SK-N-SH treated with all-trans-retinoic acid at 6 μM for 48 hours (cell line): Measurements from ENCODE around the gene LONP2.

Source experiments
- ARNTL ChIP-seq: fragments of 450-650 bp; formaldehyde crosslinking; IDR thresholded peaks from 2 replicates; pipeline ENCODE4 v1.5.0; 2020; ENCODE audit warnings: low read depth, mild to moderate bottlenecking, moderate library complexity, borderline replicate concordance
- CREB5 ChIP-seq: fragments of 250-450 bp; sonication (Bioruptor Pico); IDR thresholded peaks from 2 replicates; pipeline ENCODE4 v1.5.1; 2020; ENCODE audit warnings: low read depth, mild to moderate bottlenecking, moderate library complexity
- ESRRG ChIP-seq: fragments of 250-450 bp; sonication (Bioruptor Pico); IDR thresholded peaks from 2 replicates; pipeline ENCODE4 v1.6.1; 2021; ENCODE audit warnings: mild to moderate bottlenecking
- PATZ1 ChIP-seq: fragments of 250-450 bp; sonication (Bioruptor Pico); IDR thresholded peaks from 2 replicates; pipeline ENCODE4 v1.8.0; 2020; ENCODE audit warnings: mild to moderate bottlenecking, moderate library complexity, borderline replicate concordance
- POU6F1 ChIP-seq: fragments of 250-450 bp; sonication (Bioruptor Pico); IDR thresholded peaks from 2 replicates; pipeline ENCODE4 v1.8.0; 2021; ENCODE audit warnings: low read depth, mild to moderate bottlenecking, moderate library complexity, borderline replicate concordance
- PPARA ChIP-seq: fragments of 250-450 bp; sonication (Bioruptor Pico); IDR thresholded peaks from 2 replicates; pipeline ENCODE4 v1.5.0; 2020; ENCODE audit warnings: mild to moderate bottlenecking, borderline replicate concordance
- RARB ChIP-seq: fragments of 250-450 bp; sonication (Bioruptor Pico); IDR thresholded peaks from 2 replicates; pipeline ENCODE4 v1.8.0; 2021; ENCODE audit warnings: mild to moderate bottlenecking, moderate library complexity
- SNAI2 ChIP-seq: fragments of 250-450 bp; sonication (Bioruptor Pico); IDR thresholded peaks from 2 replicates; pipeline ENCODE4 v1.5.0; 2020; ENCODE audit warnings: mild to moderate bottlenecking, moderate library complexity
- ZFP3 ChIP-seq: fragments of 250-450 bp; sonication (Bioruptor Pico); IDR thresholded peaks from 2 replicates; pipeline ENCODE4 v1.5.0; 2020; ENCODE audit warnings: mild to moderate bottlenecking, moderate library complexity
- ZFP30 ChIP-seq: fragments of 450-650 bp; formaldehyde crosslinking; IDR thresholded peaks from 2 replicates; pipeline ENCODE4 v1.5.0; 2022; ENCODE audit warnings: mild to moderate bottlenecking, moderate library complexity
- ZNF8 ChIP-seq: fragments of 450-650 bp; formaldehyde crosslinking; IDR thresholded peaks from 2 replicates; pipeline ENCODE4 v1.5.0; 2020; ENCODE audit warnings: mild to moderate bottlenecking, moderate library complexity
- TF ChIP-seq, protein P1 (sequence below): fragments of 250-450 bp; sonication (Bioruptor Pico); IDR thresholded peaks from 2 replicates; pipeline ENCODE4 v1.5.0; 2020; ENCODE audit warnings: mild to moderate bottlenecking, moderate library complexity

DNA sequence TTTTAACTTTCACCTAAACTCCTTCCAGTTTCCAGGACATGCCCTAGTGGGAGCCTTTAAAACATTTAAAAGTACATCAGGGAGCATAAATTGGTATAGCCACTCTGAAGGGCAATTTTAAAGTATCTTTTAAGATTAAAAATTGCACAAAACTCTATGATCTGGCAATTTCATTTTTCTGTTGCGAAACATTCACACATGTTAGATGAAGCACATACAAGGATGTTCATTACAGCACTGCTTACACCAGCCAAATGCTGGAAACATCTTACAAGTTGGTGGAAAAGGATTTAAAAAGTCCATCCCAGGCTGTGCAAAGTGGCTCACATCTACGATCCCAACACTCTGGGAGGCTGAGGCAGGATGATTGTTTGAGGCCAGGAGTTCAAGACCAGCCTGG is 26.4 kb upstream of the LONP2 start:
- TF ChIP-seq PPARA (CRISPR knock-in tag) = no peak
- TF ChIP-seq ARNTL (CRISPR knock-in tag) = no peak
- no peak for TF ChIP-seq ZNF8
- no peak for TF ChIP-seq ESRRG (CRISPR knock-in tag)
- TF ChIP-seq POU6F1 (CRISPR knock-in tag) = no peak
- TF ChIP-seq, protein P1, sequence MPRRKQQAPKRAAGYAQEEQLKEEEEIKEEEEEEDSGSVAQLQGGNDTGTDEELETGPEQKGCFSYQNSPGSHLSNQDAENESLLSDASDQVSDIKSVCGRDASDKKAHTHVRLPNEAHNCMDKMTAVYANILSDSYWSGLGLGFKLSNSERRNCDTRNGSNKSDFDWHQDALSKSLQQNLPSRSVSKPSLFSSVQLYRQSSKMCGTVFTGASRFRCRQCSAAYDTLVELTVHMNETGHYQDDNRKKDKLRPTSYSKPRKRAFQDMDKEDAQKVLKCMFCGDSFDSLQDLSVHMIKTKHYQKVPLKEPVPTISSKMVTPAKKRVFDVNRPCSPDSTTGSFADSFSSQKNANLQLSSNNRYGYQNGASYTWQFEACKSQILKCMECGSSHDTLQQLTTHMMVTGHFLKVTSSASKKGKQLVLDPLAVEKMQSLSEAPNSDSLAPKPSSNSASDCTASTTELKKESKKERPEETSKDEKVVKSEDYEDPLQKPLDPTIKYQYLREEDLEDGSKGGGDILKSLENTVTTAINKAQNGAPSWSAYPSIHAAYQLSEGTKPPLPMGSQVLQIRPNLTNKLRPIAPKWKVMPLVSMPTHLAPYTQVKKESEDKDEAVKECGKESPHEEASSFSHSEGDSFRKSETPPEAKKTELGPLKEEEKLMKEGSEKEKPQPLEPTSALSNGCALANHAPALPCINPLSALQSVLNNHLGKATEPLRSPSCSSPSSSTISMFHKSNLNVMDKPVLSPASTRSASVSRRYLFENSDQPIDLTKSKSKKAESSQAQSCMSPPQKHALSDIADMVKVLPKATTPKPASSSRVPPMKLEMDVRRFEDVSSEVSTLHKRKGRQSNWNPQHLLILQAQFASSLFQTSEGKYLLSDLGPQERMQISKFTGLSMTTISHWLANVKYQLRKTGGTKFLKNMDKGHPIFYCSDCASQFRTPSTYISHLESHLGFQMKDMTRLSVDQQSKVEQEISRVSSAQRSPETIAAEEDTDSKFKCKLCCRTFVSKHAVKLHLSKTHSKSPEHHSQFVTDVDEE (CRISPR knock-in tag) = no peak
- TF ChIP-seq RARB = no peak
- no peak for TF ChIP-seq PATZ1 (CRISPR knock-in tag)
- no peak for TF ChIP-seq ZFP3
- TF ChIP-seq SNAI2 (CRISPR knock-in tag) = no peak
- TF ChIP-seq ZFP30 (CRISPR knock-in tag) = no peak
- TF ChIP-seq CREB5 = no peak
